ENCODE results near the gene PATZ1. TPM values are rescaled to one million over a fixed set of nuclear protein-coding genes. Genes with fewer than 3 reads are reported as not detected.

Gene PATZ1
- total RNA-seq, 1 experiment from 2014 or later: 60.5 TPM

- POLR2A ChIA-PET: no interaction called here
- peak; percentile 53 for ATAC-seq
- CTCF ChIA-PET: interaction anchor here (1.1 to 7.5 kb wide), 3 partner anchors 9 to 29 kb away, joined by 5 to 54 read pairs (median 20); partner anchors contain the start of gene PIK3IP1
These were observed 44.1 kb downstream of the PATZ1 start for GRCh38 chr22:31302006-31302405.

GRCh38 chr22:31300896-31301295 lies 45.2 kb downstream of the PATZ1 start:
- ChIA-PET CTCF (interaction anchor here (1.0 to 7.5 kb wide), 3 partner anchors 8 to 28 kb away, joined by 4 to 54 read pairs (median 20); partner anchors contain the start of gene PIK3IP1), POLR2A (interaction anchor here (0.5 to 0.9 kb wide), 2 partner anchors 9 to 102 kb away, joined by 3 read pairs; partner anchors contain the start of gene PIK3IP1)
- ATAC-seq (no peak), DNase-seq (ENCODE audit: low spot score) (no peak)
- H3K9me3 Mint-ChIP-seq: no peaks in the 10 kb centered on the region
- no peak for TF ChIP-seq RELA (CRISPR knock-in tag; IDR thresholded peaks at IDR 0.05; ENCODE audit: borderline replicate concordance)
- TF ChIP-seq ERG (CRISPR knock-in tag; IDR thresholded peaks at IDR 0.05): no peak
- TF ChIP-seq KAT7 (CRISPR knock-in tag; IDR thresholded peaks at IDR 0.05; ENCODE audit: borderline replicate concordance): no peak
- peaks cover 5% of the 10 kb centered on the region; the same call in 1 of the 2 replicates for H3K4me1 Mint-ChIP-seq
- H3K27me3 Mint-ChIP-seq (ENCODE audit: low read depth): no peaks in the 10 kb centered on the region
- no peaks in the 10 kb centered on the region for H3K36me3 Mint-ChIP-seq
- H3K4me3 Mint-ChIP-seq: no peak overlapping the region
- H3K27ac Mint-ChIP-seq: no peak overlapping the region

More at GRCh38 chr22:31302006-31302405, 44.1 kb downstream of the PATZ1 start:
- H3K36me3 Mint-ChIP-seq: no peaks in the 10 kb centered on the region
- peaks cover 5% of the 10 kb centered on the region; the same call in 1 of the 2 replicates for H3K4me1 Mint-ChIP-seq
- no peak for DNase-seq (ENCODE audit: low spot score)
- TF ChIP-seq JAZF1 (CRISPR knock-in tag; IDR thresholded peaks at IDR 0.05) (no peak), NR1H2 (CRISPR knock-in tag; IDR thresholded peaks at IDR 0.05) (no peak)
- H3K27ac Mint-ChIP-seq: no peak overlapping the region
- no peaks in the 10 kb centered on the region for H3K9me3 Mint-ChIP-seq
- no peaks in the 10 kb centered on the region for H3K27me3 Mint-ChIP-seq (ENCODE audit: low read depth)
- H3K4me3 Mint-ChIP-seq: no peak overlapping the region

- H3K27ac Mint-ChIP-seq: no peak overlapping the region
- POLR2A ChIA-PET: no interaction called here
- TF ChIP-seq NR3C1 (CRISPR knock-in tag; conservative IDR thresholded peaks at IDR 0.05; ENCODE audit: low read depth) (no peak), CTCF (IDR thresholded peaks at IDR 0.05) (no peak), AR (CRISPR knock-in tag; IDR thresholded peaks at IDR 0.05) (no peak)
These were observed 50.1 kb downstream of the PATZ1 start for GRCh38 chr22:31295831-31296657.

GRCh38 chr22:31295360-31295759 lies 50.8 kb downstream of the PATZ1 start:
- ChIA-PET CTCF (interaction anchor here (1.0 kb wide), 1 partner anchor 18 kb away, joined by 3 read pairs; no protein-coding TSS in a partner anchor), POLR2A (no interaction called here)
- H3K27ac Mint-ChIP-seq: no peak overlapping the region
- peaks cover 22% of the 10 kb centered on the region for H3K4me1 Mint-ChIP-seq
- no peaks in the 10 kb centered on the region for H3K9me3 Mint-ChIP-seq
- peaks cover 15% of the 10 kb centered on the region for H3K27me3 Mint-ChIP-seq (ENCODE audit: low read depth)
- DNase-seq (ENCODE audit: low spot score): no peak
- no peak for ATAC-seq
- no peaks in the 10 kb centered on the region for H3K36me3 Mint-ChIP-seq
- no peak overlapping the region for H3K4me3 Mint-ChIP-seq
- TF ChIP-seq SMAD3 (CRISPR knock-in tag; IDR thresholded peaks at IDR 0.05; ENCODE audit: borderline replicate concordance): no peak
- TF ChIP-seq ETV6 (CRISPR knock-in tag; IDR thresholded peaks at IDR 0.05): no peak
- no peak for TF ChIP-seq E2F5 (CRISPR knock-in tag; IDR thresholded peaks at IDR 0.05)
- no peak for TF ChIP-seq PRRX2 (CRISPR knock-in tag; IDR thresholded peaks at IDR 0.05)
- no peak for TF ChIP-seq NFYB (CRISPR knock-in tag; conservative IDR thresholded peaks at IDR 0.05; ENCODE audit: low read depth)
- no peak for TF ChIP-seq TEAD1 (CRISPR knock-in tag; IDR thresholded peaks at IDR 0.05)
- no peak for TF ChIP-seq STAT6 (CRISPR knock-in tag; conservative IDR thresholded peaks at IDR 0.05; ENCODE audit: low read depth)
- TF ChIP-seq ERG (CRISPR knock-in tag; IDR thresholded peaks at IDR 0.05): no peak

More at GRCh38 chr22:31295831-31296657, 50.1 kb downstream of the PATZ1 start:
- Mint-ChIP-seq H3K27me3 (ENCODE audit: low read depth) (peaks cover 9% of the 10 kb centered on the region), H3K9me3 (no peaks in the 10 kb centered on the region), H3K4me1 (peaks cover 20% of the 10 kb centered on the region), H3K4me3 (no peak overlapping the region), H3K36me3 (no peaks in the 10 kb centered on the region)
- no peak for DNase-seq (ENCODE audit: low spot score)
- ATAC-seq: no peak
- CTCF ChIA-PET: interaction anchor here (1.0 to 7.5 kb wide), 3 partner anchors 17 to 23 kb away, joined by 3 to 54 read pairs (median 4); no protein-coding TSS in a partner anchor

Data from WTC11 (cell line).